HuH-7 (cell line): ENCODE measurements around the gene LRRC31.

Experiments used
- DNase-seq: peaks from one replicate; pipeline ENCODE4 v3.0.0; 2011; ENCODE audit warnings: low spot score

LRRC31 gene

GRCh38 chr3:169813278-169813677 lies 56.5 kb downstream of the LRRC31 start:
- no peak for DNase-seq

- peak; percentile 69 for DNase-seq
Measured at GRCh38 chr3:169812332-169813235, 57.2 kb downstream of the LRRC31 start, which contains the start of the genes LRRC34 and LRRIQ4. TSS of gene LRRC34 (minus strand) at chr3:169812904. CDS start at chr3:169812548, 356 bp downstream. TSS of gene LRRIQ4 (plus strand) at chr3:169812870. CDS start at chr3:169821922, 9,052 bp downstream.

GRCh38 chr3:169811631-169812331 lies 58.0 kb downstream of the LRRC31 start:
- DNase-seq, result no peak

GRCh38 chr3:169809230-169809795 lies 60.4 kb downstream of the LRRC31 start:
- no peak for DNase-seq

GRCh38 chr3:169804681-169805080 lies 65.1 kb downstream of the LRRC31 start:
- no peak for DNase-seq

GRCh38 chr3:169792359-169792758 lies 77.4 kb downstream of the LRRC31 start:
- DNase-seq, result no peak

- DNase-seq, result no peak
Measured at GRCh38 chr3:169790687-169791429, 78.9 kb downstream of the LRRC31 start.

GRCh38 chr3:169790219-169790618 lies 79.5 kb downstream of the LRRC31 start:
- no peak for DNase-seq
